ENCODE results near the gene FSTL5.
A peak's percentile ranks its signal among the peaks of the same experiment; 100 is the strongest.
"Not testable (repeated sequence)": the region's sequence is repeated elsewhere in the genome, so short reads cannot be mapped to it uniquely, and the experiment has no call there.

Gene FSTL5

GRCh38 chr4:162103908-162104307, 59.9 kb downstream of the FSTL5 start:
- not testable (repeated sequence) for DNase-seq (ENCODE audit: low read depth)

DNA sequence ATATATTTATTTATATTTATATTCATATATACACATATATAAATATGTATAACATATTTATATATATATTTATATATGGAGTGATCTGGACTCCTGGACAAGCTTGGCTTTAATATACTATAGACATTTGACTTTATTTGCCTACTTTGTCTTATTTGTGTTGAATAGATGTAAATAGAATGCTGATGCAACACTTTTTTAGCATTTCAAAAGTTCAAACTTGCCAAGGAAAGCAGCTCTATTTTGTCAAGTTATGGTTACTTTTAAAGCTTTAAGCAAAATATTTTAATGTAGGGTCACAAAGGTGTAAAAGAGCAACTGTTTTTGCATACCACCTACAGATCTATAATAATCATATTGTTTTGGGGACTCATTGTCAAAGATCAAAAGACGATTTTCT, 61.1 kb downstream of the FSTL5 start:
- DNase-seq (ENCODE audit: low read depth), result no peak

DNA sequence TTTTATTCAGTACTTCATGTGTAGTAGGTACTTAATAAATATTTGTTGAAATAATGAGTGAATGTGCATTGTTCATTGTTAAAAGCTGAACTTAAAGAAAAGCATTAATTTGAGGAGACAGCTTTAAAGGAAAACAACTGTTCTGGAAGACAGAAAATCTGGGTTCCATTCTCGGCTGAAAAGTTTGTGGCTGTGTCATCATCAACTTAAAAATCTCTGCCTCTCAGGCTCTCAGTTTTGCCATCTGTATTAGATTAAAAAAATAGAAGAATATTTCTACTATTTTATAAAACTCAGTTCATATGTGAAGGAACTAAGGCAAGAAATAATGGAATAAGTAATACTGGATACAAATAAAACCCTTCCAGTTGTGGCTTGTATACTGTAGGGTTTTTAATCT, 62.5 kb downstream of the FSTL5 start:
- no peak for DNase-seq (ENCODE audit: low read depth)

DNA sequence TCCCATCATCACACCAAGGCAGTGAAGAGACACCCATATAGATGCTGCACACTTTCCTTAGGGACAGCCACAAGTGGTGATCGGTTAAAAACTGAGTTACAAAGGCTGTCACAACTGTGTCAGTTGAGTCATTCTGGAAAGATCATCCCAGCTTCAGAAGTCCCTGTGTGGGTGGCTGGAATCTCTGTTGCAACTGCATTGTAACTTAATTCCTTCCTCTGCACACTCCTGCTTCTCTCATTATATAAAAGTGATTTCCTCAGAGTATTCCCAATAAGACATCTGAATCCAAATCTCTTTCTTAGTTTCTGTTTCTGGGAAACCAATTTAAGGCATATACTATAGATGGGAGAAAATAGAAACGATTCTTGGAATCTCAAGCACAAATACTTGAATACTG, 88.1 kb downstream of the FSTL5 start:
- DNase-seq (ENCODE audit: low read depth), result no peak

GRCh38 chr4:162061214-162061613, 102.6 kb downstream of the FSTL5 start:
- DNase-seq (ENCODE audit: low read depth), result no peak

GRCh38 chr4:162059656-162060055, 104.1 kb downstream of the FSTL5 start:
- no peak for DNase-seq (ENCODE audit: low read depth)

GRCh38 chr4:162056990-162057389, 106.8 kb downstream of the FSTL5 start:
- no peak for DNase-seq (ENCODE audit: low read depth)

DNA sequence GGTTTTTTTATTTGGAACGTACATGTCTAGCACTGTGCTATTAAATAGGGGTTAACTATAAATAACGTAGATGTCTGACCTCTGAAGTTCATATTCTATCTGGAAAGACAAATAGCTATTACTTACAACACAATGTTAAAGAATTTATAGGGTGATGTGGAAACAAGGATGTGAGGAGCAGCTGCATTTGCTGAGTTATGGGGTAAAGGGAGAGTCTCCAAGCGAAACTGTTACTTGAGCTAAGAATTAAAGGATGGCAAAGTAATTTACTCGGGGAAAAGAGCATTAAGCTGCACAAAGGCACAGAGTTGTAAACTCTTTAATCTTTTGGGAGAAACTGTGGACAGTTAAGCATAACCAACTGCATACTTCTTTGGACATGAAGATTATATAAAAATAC, 117.7 kb downstream of the FSTL5 start:
- no peak for DNase-seq (ENCODE audit: low read depth)

- DNase-seq (ENCODE audit: low read depth), result no peak
Measured at GRCh38 chr4:162038112-162038511, 125.7 kb downstream of the FSTL5 start.

DNA sequence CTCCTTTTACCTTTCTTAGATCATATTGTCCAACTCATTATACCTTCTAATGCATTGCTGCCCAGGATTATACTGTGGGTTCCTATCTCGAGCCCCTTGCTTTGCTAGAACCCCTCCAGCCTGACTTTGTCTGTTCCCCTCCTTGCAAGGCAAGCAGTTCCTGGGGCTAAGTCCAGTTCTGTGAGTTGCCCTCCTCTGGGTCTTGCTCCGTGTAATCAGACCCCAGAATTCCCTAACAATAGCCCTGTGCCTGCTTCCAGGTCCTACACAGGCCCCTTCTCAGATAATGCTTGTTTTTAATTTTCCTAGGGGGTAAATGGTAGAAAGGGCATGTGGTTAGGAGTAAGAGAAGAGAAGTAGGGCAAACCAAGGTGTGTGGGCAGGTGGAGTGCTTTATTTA, 145.9 kb downstream of the FSTL5 start:
- no peak for DNase-seq (ENCODE audit: low read depth)

- DNase-seq (ENCODE audit: low read depth), result no peak
Measured at GRCh38 chr4:162016991-162017390, 146.8 kb downstream of the FSTL5 start.

DNA sequence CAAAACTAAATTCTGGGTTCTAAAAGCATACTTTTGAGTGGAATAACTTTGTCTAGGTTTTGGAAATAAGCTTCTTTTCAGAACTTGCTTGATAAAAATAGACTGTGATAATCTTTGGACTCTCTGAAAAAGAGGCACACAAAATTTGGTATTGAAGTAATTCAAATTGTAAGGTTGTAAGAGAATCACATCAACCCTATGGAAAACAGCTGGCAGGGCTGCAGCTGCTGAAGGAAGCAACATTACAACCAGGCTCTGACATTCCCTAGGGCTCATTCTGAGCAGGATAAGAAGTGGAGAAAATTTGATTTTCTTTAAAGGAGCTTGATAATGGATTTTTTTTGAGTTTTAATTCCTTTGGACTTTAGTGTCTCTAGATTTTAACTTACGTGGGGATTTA, 147.6 kb downstream of the FSTL5 start:
- DNase-seq (ENCODE audit: low read depth), result no peak

DNA sequence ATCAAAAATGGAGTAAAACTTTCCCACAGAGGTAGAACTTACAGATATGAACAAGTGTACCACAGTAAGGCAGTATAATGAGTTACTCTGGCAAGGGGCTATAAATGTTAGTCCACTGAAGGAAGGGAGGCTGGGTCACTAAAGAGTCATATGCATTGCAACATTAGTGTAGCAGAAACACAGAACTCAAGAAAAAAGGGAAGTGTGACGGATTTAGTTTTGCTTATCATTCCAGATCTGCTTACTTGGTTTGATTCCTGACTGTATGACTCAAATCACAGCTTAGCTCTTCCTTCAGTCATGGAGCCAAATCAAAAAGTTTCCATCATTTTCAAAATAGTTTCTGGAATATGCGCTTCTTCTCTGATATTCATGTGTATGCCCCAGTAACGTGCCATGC, 148.7 kb downstream of the FSTL5 start:
- DNase-seq (ENCODE audit: low read depth), result peak; percentile 1

DNA sequence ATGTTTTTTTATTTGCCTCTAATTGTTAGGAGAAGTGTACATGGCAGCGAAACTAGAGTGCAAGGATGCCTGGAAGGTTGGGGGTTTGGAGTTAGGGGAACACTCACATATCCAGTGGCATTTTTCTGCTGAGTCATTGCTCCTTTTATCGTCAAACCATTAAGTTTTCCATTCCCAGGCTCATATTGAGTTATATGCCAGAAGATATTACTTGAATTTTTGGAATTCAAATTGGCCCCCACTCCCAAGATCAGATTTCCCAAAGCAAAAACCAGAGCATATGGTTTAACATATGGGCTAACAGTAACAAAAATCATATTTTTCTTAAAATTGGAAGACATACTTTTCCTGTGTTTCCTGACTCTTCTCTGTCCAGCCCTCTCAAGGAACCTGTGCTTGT, 152.7 kb downstream of the FSTL5 start:
- DNase-seq (ENCODE audit: low read depth), result peak; percentile 1

DNA sequence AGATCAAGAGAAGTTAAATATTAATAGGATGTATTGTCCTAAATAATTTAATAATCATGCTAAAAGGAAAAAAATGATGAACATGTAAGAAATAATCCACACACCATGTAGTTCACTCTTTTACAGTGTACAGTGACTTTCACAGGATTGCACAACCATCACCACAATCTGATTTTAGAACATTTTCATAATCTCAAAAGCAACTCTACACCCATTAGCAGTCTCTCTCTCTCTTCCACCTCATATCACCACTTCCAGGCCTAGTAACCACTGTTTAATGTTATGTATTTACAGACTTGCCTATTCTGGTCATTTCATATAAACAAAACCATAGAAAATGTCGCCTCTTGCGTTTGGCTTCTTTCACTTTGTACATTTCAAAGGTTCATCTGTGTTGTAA, 153.4 kb downstream of the FSTL5 start:
- DNase-seq (ENCODE audit: low read depth), result no peak

GRCh38 chr4:161992317-161992716, 171.5 kb downstream of the FSTL5 start:
- no peak for DNase-seq (ENCODE audit: low read depth)

DNA sequence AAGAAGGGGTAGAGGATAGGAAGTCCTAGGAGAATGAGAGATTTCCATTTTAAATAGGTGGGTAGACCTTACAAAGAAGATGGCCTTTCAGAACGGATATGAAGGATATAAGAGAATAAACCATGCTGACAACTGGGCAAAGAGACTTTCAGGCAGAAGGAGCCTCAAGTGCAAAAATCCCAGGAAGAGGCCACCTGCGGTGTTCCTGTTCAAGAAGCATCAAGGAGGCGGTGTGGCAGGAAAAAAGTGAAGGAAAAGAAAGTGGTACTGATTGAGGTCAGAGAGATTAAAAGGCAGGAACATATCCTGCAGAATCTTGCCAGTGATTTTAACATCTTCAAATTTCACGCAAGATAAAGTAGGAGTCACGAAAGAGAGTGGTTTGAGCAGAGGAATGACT, 172.0 kb downstream of the FSTL5 start:
- no peak for DNase-seq (ENCODE audit: low read depth)

DNA sequence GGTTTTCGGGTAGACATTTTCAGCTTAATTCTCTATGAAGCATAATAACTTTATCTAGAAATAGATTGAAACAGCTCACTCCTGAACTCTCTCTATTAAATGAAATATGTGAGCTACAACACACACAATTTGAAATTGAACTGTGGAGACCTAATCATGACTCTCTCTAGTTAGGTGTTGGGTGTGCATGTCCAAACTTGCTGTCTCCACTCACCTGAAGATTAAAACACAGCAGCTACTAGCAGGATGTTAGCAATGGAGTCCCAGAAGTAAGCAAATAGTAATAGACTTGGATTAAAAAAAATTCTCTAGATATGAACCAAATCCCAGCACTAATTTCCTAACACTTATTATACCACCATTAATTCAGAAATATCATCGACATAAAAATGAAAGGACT, 173.1 kb downstream of the FSTL5 start:
- DNase-seq (ENCODE audit: low read depth), result no peak

- no peak for DNase-seq (ENCODE audit: low read depth)
Measured at GRCh38 chr4:161988946-161989345, 174.9 kb downstream of the FSTL5 start.

- DNase-seq (ENCODE audit: low read depth), result no peak
Measured at GRCh38 chr4:161987611-161988010, 176.2 kb downstream of the FSTL5 start.

DNA sequence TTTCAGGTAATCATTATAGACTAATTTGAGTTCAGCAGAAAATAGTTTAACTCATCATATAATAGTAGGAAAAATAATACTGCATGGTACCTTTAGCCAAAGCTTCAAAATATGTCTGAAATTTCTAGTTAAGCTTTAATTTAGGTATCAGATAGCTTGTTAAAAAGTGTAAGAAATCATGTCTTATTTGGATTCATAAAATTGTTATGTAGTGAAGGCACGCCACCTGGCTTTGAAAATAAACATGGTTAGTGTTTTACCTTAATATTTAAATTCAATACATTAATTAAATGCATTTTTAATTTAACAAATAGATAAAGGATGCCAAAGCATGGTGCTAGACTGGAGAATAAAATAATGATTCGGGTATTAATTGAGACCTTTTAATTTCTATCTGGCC, 211.4 kb downstream of the FSTL5 start:
- DNase-seq (ENCODE audit: low read depth), result no peak

GRCh38 chr4:161949946-161950725, 213.7 kb downstream of the FSTL5 start:
- no peak for DNase-seq (ENCODE audit: low read depth)

DNA sequence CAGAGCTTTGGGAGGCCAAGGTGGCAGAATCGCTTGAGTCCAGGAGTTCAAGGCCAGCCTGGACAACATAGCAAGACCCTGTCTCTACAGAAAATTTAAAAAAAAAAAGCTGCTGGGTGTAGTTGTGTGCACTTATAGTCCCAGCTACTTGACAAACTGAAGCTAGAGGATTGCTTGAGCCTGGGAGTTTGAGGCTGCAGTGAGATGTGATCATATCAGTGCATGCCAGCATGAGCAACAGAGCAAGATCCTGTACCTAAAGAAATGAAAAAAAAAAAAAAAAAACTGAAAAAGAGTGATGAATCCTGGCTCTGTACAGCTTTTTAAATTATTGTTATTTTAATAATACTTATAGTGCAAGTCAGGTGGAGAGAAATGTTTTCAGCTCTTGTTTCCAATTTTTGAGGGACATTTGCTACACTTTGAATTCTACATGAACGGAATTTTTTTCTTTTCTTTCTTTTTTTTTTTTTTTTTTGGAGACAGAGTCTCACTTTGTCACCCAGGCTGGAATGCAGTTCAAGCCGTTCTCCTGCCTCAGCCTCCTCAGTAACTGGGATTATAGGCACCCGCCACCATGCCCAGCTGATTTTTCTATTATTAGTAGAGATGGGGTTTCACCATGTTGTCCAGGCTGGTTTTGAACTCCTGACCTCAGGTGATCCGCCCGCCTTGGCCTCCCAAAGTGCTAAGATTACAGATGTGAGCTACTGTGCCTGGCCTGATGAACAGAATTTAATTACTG, 215.6 kb downstream of the FSTL5 start:
- DNase-seq (ENCODE audit: low read depth), result no peak

GRCh38 chr4:161937596-161937995, 226.2 kb downstream of the FSTL5 start:
- DNase-seq (ENCODE audit: low read depth), result no peak
